ENCODE results near the gene ROMO1.

Gene ROMO1

DNA sequence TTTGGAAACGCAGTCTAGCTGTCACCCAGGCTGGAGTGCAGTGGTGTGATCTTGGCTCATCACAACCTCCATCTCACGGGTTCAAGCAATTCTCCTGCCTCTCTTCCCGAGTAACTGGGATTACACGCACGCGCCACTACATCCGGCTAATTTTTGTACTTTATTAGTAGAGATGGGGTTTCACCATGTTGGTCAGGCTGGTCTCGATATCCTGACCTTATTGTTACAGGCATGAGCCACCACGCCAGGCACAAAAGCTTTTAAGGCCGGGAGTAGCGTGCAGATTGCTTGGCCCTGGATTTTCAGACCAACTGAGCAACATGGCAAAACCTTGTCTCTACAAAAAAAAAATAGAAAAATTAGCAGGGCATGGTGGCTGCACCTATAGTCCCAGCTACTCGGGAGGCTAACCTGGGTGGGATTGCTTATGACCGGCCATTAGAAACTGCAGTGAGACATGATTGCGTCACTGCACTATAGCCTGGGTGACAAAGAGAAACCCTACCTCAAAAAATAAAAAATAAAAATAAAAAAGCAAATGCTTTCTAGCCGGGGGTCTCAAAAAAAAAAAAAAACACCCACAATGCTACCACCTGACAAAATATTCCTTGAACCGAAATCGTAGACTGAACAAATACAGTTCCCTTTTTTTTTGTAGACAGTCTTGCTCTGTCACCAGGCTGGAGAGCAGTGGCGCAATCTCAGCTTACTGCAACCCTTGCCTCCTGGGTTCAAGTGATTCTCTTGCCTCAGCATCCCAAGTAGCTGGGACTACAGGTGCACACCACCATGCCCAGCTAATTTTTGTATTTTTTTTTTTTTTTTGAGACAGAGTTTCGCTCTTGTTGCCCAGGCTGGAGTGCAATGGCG lies 27.9 kb downstream of the ROMO1 start:
- no peaks in the 10 kb centered on the region for H3K27me3 ChIP-seq (ENCODE audit: control insufficient read depth in 5 of 5, insufficient read depth in 4 of 5, low read length in 5 of 5)
- no peak overlapping the region for H3K27ac ChIP-seq (ENCODE audit: low read depth, low read length)
- no peaks in the 10 kb centered on the region for H3K9me3 ChIP-seq (ENCODE audit: control insufficient read depth in 5 of 5, low read length in 5 of 5)
- no peak overlapping the region for H3K4me3 ChIP-seq (ENCODE audit: low read depth in 1 of 5, low read length in 5 of 5)
- no peak overlapping the region for H3K9ac ChIP-seq (ENCODE audit: low read length in 5 of 5)
- H3K36me3 ChIP-seq (ENCODE audit: control insufficient read depth in 5 of 5, insufficient read depth in 5 of 5, low read length in 5 of 5): peaks cover 49 to 96% (median 82%) of the 10 kb centered on the region in 5 donors
- peaks cover 0 to 24% (median 13%) of the 10 kb centered on the region in 5 donors for H3K4me1 ChIP-seq (ENCODE audit: control insufficient read depth in 5 of 5, insufficient read depth in 5 of 5, low read length in 5 of 5)

- Histone ChIP-seq H3K4me3 (ENCODE audit: low read depth in 1 of 5, low read length in 5 of 5) (no peak overlapping the region), H3K9me3 (ENCODE audit: control insufficient read depth in 5 of 5, low read length in 5 of 5) (no peaks in the 10 kb centered on the region), H3K4me1 (ENCODE audit: control insufficient read depth in 5 of 5, insufficient read depth in 5 of 5, low read length in 5 of 5) (peaks cover 0 to 41% (median 29%) of the 10 kb centered on the region in 5 donors), H3K27me3 (ENCODE audit: control insufficient read depth in 5 of 5, insufficient read depth in 4 of 5, low read length in 5 of 5) (no peaks in the 10 kb centered on the region), H3K9ac (ENCODE audit: low read length in 5 of 5) (no peak overlapping the region), H3K36me3 (ENCODE audit: control insufficient read depth in 5 of 5, insufficient read depth in 5 of 5, low read length in 5 of 5) (peaks cover 52 to 98% (median 81%) of the 10 kb centered on the region in 5 donors), H3K27ac (ENCODE audit: low read depth, low read length) (no peak overlapping the region)
Observed at GRCh38 chr20:35729283-35729807, 30.1 kb downstream of the ROMO1 start.

- no peaks in the 10 kb centered on the region for H3K9me3 ChIP-seq (ENCODE audit: control insufficient read depth in 5 of 5, low read length in 5 of 5)
- peaks cover 52 to 98% (median 81%) of the 10 kb centered on the region in 5 donors for H3K36me3 ChIP-seq (ENCODE audit: control insufficient read depth in 5 of 5, insufficient read depth in 5 of 5, low read length in 5 of 5)
- H3K4me3 ChIP-seq (ENCODE audit: low read depth in 1 of 5, low read length in 5 of 5): no peak overlapping the region
- H3K27me3 ChIP-seq (ENCODE audit: control insufficient read depth in 5 of 5, insufficient read depth in 4 of 5, low read length in 5 of 5): no peaks in the 10 kb centered on the region
- H3K27ac ChIP-seq (ENCODE audit: low read depth, low read length): no peak overlapping the region
- peaks cover 0 to 47% (median 35%) of the 10 kb centered on the region in 5 donors for H3K4me1 ChIP-seq (ENCODE audit: control insufficient read depth in 5 of 5, insufficient read depth in 5 of 5, low read length in 5 of 5)
- H3K9ac ChIP-seq (ENCODE audit: low read length in 5 of 5): peak overlapping the region in 1 of 5 donors; percentile 60
Observed at GRCh38 chr20:35729836-35730582, 30.8 kb downstream of the ROMO1 start.

GRCh38 chr20:35730583-35731468 lies 31.6 kb downstream of the ROMO1 start:
- Histone ChIP-seq H3K9ac (ENCODE audit: low read length in 5 of 5) (peak overlapping the region in 1 of 5 donors; percentile 60), H3K9me3 (ENCODE audit: control insufficient read depth in 5 of 5, low read length in 5 of 5) (no peaks in the 10 kb centered on the region), H3K27ac (ENCODE audit: low read depth, low read length) (no peak overlapping the region), H3K36me3 (ENCODE audit: control insufficient read depth in 5 of 5, insufficient read depth in 5 of 5, low read length in 5 of 5) (peaks cover 57 to 97% (median 79%) of the 10 kb centered on the region in 5 donors), H3K27me3 (ENCODE audit: control insufficient read depth in 5 of 5, insufficient read depth in 4 of 5, low read length in 5 of 5) (no peaks in the 10 kb centered on the region), H3K4me1 (ENCODE audit: control insufficient read depth in 5 of 5, insufficient read depth in 5 of 5, low read length in 5 of 5) (peaks cover 0 to 54% (median 43%) of the 10 kb centered on the region in 5 donors), H3K4me3 (ENCODE audit: low read depth in 1 of 5, low read length in 5 of 5) (no peak overlapping the region)

DNA sequence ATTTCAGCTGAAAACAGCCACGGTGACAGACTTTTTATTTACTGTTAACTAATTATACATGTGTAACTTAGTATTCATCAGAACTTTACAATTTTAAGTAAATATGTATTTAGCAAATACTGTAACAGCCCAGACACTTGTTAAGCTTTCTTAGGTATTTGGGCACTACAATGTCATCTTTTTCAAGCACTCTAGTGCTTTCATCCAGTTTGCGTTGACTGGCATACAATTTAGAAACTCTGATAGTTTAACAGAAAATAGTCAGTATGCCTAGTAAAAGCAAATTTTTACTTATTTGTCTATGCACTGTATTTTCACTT lies 32.2 kb downstream of the ROMO1 start:
- no peak overlapping the region for H3K27ac ChIP-seq (ENCODE audit: low read depth, low read length)
- H3K4me3 ChIP-seq (ENCODE audit: low read depth in 1 of 5, low read length in 5 of 5): no peak overlapping the region
- H3K9ac ChIP-seq (ENCODE audit: low read length in 5 of 5): peak overlapping the region in 1 of 5 donors; percentile 60
- H3K9me3 ChIP-seq (ENCODE audit: control insufficient read depth in 5 of 5, low read length in 5 of 5): no peaks in the 10 kb centered on the region
- no peaks in the 10 kb centered on the region for H3K27me3 ChIP-seq (ENCODE audit: control insufficient read depth in 5 of 5, insufficient read depth in 4 of 5, low read length in 5 of 5)
- peaks cover 62 to 95% (median 77%) of the 10 kb centered on the region in 5 donors for H3K36me3 ChIP-seq (ENCODE audit: control insufficient read depth in 5 of 5, insufficient read depth in 5 of 5, low read length in 5 of 5)
- H3K4me1 ChIP-seq (ENCODE audit: control insufficient read depth in 5 of 5, insufficient read depth in 5 of 5, low read length in 5 of 5): peaks cover 0 to 60% (median 49%) of the 10 kb centered on the region in 5 donors

GRCh38 chr20:35731862-35732643 lies 32.8 kb downstream of the ROMO1 start:
- Histone ChIP-seq H3K9ac (ENCODE audit: low read length in 5 of 5) (no peak overlapping the region), H3K4me3 (ENCODE audit: low read depth in 1 of 5, low read length in 5 of 5) (no peak overlapping the region), H3K27me3 (ENCODE audit: control insufficient read depth in 5 of 5, insufficient read depth in 4 of 5, low read length in 5 of 5) (no peaks in the 10 kb centered on the region), H3K9me3 (ENCODE audit: control insufficient read depth in 5 of 5, low read length in 5 of 5) (no peaks in the 10 kb centered on the region), H3K27ac (ENCODE audit: low read depth, low read length) (no peak overlapping the region), H3K36me3 (ENCODE audit: control insufficient read depth in 5 of 5, insufficient read depth in 5 of 5, low read length in 5 of 5) (peaks cover 60 to 95% (median 72%) of the 10 kb centered on the region in 5 donors), H3K4me1 (ENCODE audit: control insufficient read depth in 5 of 5, insufficient read depth in 5 of 5, low read length in 5 of 5) (peaks cover 0 to 60% (median 51%) of the 10 kb centered on the region in 5 donors)

DNA sequence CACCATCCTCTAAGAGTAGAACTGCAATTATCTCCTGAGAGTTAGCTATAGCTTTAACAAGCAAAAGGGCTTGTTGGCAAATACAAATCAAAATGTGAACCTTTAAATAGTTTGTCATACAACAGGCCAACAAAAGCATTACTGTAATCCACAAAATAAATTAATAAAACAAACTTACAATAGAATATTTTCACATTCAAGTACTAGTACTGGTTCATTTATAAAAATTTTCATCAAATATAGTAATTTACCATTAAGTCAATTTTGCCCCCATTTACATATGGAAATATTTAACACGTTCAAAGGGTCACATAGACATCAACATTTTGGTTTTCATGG lies 33.4 kb downstream of the ROMO1 start:
- Histone ChIP-seq H3K4me3 (ENCODE audit: low read depth in 1 of 5, low read length in 5 of 5) (no peak overlapping the region), H3K27ac (ENCODE audit: low read depth, low read length) (no peak overlapping the region), H3K9ac (ENCODE audit: low read length in 5 of 5) (no peak overlapping the region), H3K4me1 (ENCODE audit: control insufficient read depth in 5 of 5, insufficient read depth in 5 of 5, low read length in 5 of 5) (peaks cover 0 to 60% (median 51%) of the 10 kb centered on the region in 5 donors), H3K27me3 (ENCODE audit: control insufficient read depth in 5 of 5, insufficient read depth in 4 of 5, low read length in 5 of 5) (no peaks in the 10 kb centered on the region), H3K36me3 (ENCODE audit: control insufficient read depth in 5 of 5, insufficient read depth in 5 of 5, low read length in 5 of 5) (peaks cover 60 to 94% (median 72%) of the 10 kb centered on the region in 5 donors), H3K9me3 (ENCODE audit: control insufficient read depth in 5 of 5, low read length in 5 of 5) (no peaks in the 10 kb centered on the region)

DNA sequence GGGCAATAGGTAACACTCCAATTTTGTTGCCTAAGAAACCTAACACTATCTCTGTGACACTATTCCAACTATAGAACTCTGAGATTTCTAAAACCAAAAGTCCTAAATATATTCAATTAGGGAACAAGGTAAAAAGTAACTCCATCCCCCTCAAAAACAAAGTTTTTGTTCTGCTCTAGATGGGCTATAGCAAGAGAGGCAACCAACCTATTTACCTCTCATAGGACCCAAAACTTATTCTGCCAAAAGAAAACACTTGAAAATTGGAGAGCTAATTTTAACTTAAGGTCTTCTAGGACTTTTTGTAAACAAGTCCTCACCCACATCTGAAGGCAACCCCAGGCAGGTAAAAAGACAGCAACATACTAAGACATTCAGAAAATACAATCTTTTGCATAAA lies 35.2 kb downstream of the ROMO1 start:
- H3K4me1 ChIP-seq (ENCODE audit: control insufficient read depth in 5 of 5, insufficient read depth in 5 of 5, low read length in 5 of 5): peaks cover 0 to 70% (median 62%) of the 10 kb centered on the region in 5 donors
- H3K36me3 ChIP-seq (ENCODE audit: control insufficient read depth in 5 of 5, insufficient read depth in 5 of 5, low read length in 5 of 5): peaks cover 61 to 95% (median 71%) of the 10 kb centered on the region in 5 donors
- H3K27me3 ChIP-seq (ENCODE audit: control insufficient read depth in 5 of 5, insufficient read depth in 4 of 5, low read length in 5 of 5): no peaks in the 10 kb centered on the region
- no peak overlapping the region for H3K9ac ChIP-seq (ENCODE audit: low read length in 5 of 5)
- no peak overlapping the region for H3K27ac ChIP-seq (ENCODE audit: low read depth, low read length)
- no peak overlapping the region for H3K4me3 ChIP-seq (ENCODE audit: low read depth in 1 of 5, low read length in 5 of 5)
- H3K9me3 ChIP-seq (ENCODE audit: control insufficient read depth in 5 of 5, low read length in 5 of 5): no peaks in the 10 kb centered on the region

Data from subcutaneous abdominal adipose tissue (tissue), 5 donors.